Esophagus (tissue), 2 donors: Measurements from ENCODE around the gene TRPM4. TPM values are rescaled to one million over a fixed set of nuclear protein-coding genes. Genes with fewer than 3 reads are reported as not detected.
"Not testable (repeated sequence)": the region's sequence is repeated elsewhere in the genome, so short reads cannot be mapped to it uniquely, and the experiment has no call there.

Experiments used
- H3K27ac ChIP-seq, 2 donors: one replicate each; pipeline ENCODE4 v1.5.1; 2013; ENCODE audit warnings: low read depth in 2 of 2, mild to moderate bottlenecking in 2 of 2, inconsistent platforms in 1 of 2, low read length in 1 of 2, moderate library complexity in 1 of 2
- H3K27me3 ChIP-seq, 2 donors: one replicate each; pipeline ENCODE4 v1.6.1; 2013; ENCODE audit warnings: low read length in 2 of 2, control low read depth in 1 of 2, mild to moderate bottlenecking in 1 of 2; ENCODE audit not compliant: insufficient read depth in 2 of 2, control insufficient read depth in 1 of 2
- H3K36me3 ChIP-seq, 2 donors: one replicate each; pipeline ENCODE4 v1.6.1; 2013; ENCODE audit warnings: low read length in 1 of 2; ENCODE audit not compliant: control insufficient read depth in 2 of 2, insufficient read depth in 2 of 2
- H3K4me1 ChIP-seq, 2 donors: one replicate each; pipeline ENCODE4 v1.6.1; 2013; ENCODE audit warnings: low read length in 1 of 2; ENCODE audit not compliant: control insufficient read depth in 2 of 2, insufficient read depth in 2 of 2
- H3K4me3 ChIP-seq, 2 donors: one replicate each; pipeline ENCODE4 v1.5.1; 2013; ENCODE audit warnings: low read length in 2 of 2, mild to moderate bottlenecking in 2 of 2, low read depth in 1 of 2, moderate library complexity in 1 of 2
- H3K9me3 ChIP-seq, 2 donors: one replicate each; pipeline ENCODE4 v1.6.1; 2013; ENCODE audit warnings: mild to moderate bottlenecking in 2 of 2, low read depth in 1 of 2, low read length in 1 of 2, moderate library complexity in 1 of 2; ENCODE audit not compliant: control insufficient read depth in 2 of 2, insufficient read depth in 1 of 2
- WGBS, 2 donors: extraction: QIAGEN DNeasy Blood & Tissue Kit; methylation state at CpG; one replicate each; pipeline ENCODE4 v1.1.7; 2013; 5-methylcytosine and 5-hydroxymethylcytosine counted together
- polyA plus RNA-seq, 2 donors: library from polyadenylated mRNA; stranded (reverse); fragments of 200-250 nt; gene quantifications; one replicate each; pipeline ENCODE4 v1.2.3, GENCODE V29; 2013
- donor health status: healthy with polysubstance abuse.
- donor health status: Bipolar disorder and iron deficiency.

TRPM4 gene
- polyA plus RNA-seq, 2 donors, result 11.4 to 43.7 TPM

- whole genome bisulfite sequencing, 2 donors, result 82 to 88% methylated on average over 13 of the region's 13 CpGs
- Histone ChIP-seq H3K27ac (no peak overlapping the region), H3K27me3 (no peaks in the 10 kb centered on the region), H3K9me3 (no peaks in the 10 kb centered on the region), H3K4me1 (peaks cover 2 to 3% of the 10 kb centered on the region in 2 donors), H3K4me3 (no peak overlapping the region), H3K36me3 (no peaks in the 10 kb centered on the region)
Measured at GRCh38 chr19:49160450-49161189, 3.0 kb downstream of the TRPM4 start.

- no peaks in the 10 kb centered on the region for H3K36me3 ChIP-seq
- no peaks in the 10 kb centered on the region for H3K27me3 ChIP-seq
- no peak overlapping the region for H3K4me3 ChIP-seq
- no peak overlapping the region for H3K27ac ChIP-seq
- WGBS, 2 donors, result 52 to 58% methylated on average over 4 of the region's 4 CpGs
- peaks cover 2 to 8% of the 10 kb centered on the region in 2 donors for H3K4me1 ChIP-seq
- H3K9me3 ChIP-seq, result no peaks in the 10 kb centered on the region
Measured at GRCh38 chr19:49161987-49162386, 4.4 kb downstream of the TRPM4 start.

GRCh38 chr19:49165111-49165750 is 7.6 kb downstream of the TRPM4 start:
- peaks cover 2 to 8% of the 10 kb centered on the region in 2 donors for H3K4me1 ChIP-seq
- peak overlapping the region; percentile 43 to 59 for H3K27ac ChIP-seq
- H3K36me3 ChIP-seq, result peaks cover 0 to 12% of the 10 kb centered on the region in 2 donors
- H3K4me3 ChIP-seq, result no peak overlapping the region
- WGBS, 2 donors, result 32 to 39% methylated on average over 24 of the region's 24 CpGs
- no peaks in the 10 kb centered on the region for H3K9me3 ChIP-seq
- no peaks in the 10 kb centered on the region for H3K27me3 ChIP-seq

- 38 to 49% methylated on average over 22 to 30 of the region's 30 CpGs for WGBS, 2 donors
- H3K4me1 ChIP-seq, result peaks cover 2 to 8% of the 10 kb centered on the region in 2 donors
- H3K9me3 ChIP-seq, result no peaks in the 10 kb centered on the region
- H3K27me3 ChIP-seq, result no peaks in the 10 kb centered on the region
- H3K27ac ChIP-seq, result peak overlapping the region; percentile 43 to 59
- peaks cover 0 to 12% of the 10 kb centered on the region in 2 donors for H3K36me3 ChIP-seq
- H3K4me3 ChIP-seq, result no peak overlapping the region
Measured at GRCh38 chr19:49165865-49166301, 8.3 kb downstream of the TRPM4 start.

GRCh38 chr19:49167857-49168409 is 10.3 kb downstream of the TRPM4 start:
- Histone ChIP-seq H3K27me3 (no peaks in the 10 kb centered on the region), H3K9me3 (no peaks in the 10 kb centered on the region), H3K36me3 (peaks cover 0 to 29% of the 10 kb centered on the region in 2 donors), H3K27ac (no peak overlapping the region), H3K4me1 (peaks cover 2 to 8% of the 10 kb centered on the region in 2 donors), H3K4me3 (no peak overlapping the region)
- WGBS, 2 donors, result 85 to 90% methylated on average over 25 of the region's 25 CpGs

- H3K27ac ChIP-seq, result no peak overlapping the region
- H3K27me3 ChIP-seq, result no peaks in the 10 kb centered on the region
- no peaks in the 10 kb centered on the region for H3K9me3 ChIP-seq
- no peak overlapping the region for H3K4me3 ChIP-seq
- peaks cover 2 to 8% of the 10 kb centered on the region in 2 donors for H3K4me1 ChIP-seq
- peaks cover 0 to 34% of the 10 kb centered on the region in 2 donors for H3K36me3 ChIP-seq
- WGBS, 2 donors, result 93 to 95% methylated on average over 23 of the region's 23 CpGs
Measured at GRCh38 chr19:49168421-49168820, 10.8 kb downstream of the TRPM4 start.

- 95 to 100% methylated on average over 2 of the region's 2 CpGs for whole genome bisulfite sequencing, 2 donors
- H3K4me1 ChIP-seq, result no peaks in the 10 kb centered on the region
- peaks cover 0 to 30% of the 10 kb centered on the region in 2 donors for H3K36me3 ChIP-seq
- no peaks in the 10 kb centered on the region for H3K9me3 ChIP-seq
- H3K27ac ChIP-seq, result no peak overlapping the region
- no peak overlapping the region for H3K4me3 ChIP-seq
- H3K27me3 ChIP-seq, result no peaks in the 10 kb centered on the region
Measured at GRCh38 chr19:49173198-49173597, 15.6 kb downstream of the TRPM4 start.

- 93 to 94% methylated on average over 4 of the region's 4 CpGs for WGBS, 2 donors
- Histone ChIP-seq H3K27me3 (no peaks in the 10 kb centered on the region), H3K4me1 (no peaks in the 10 kb centered on the region), H3K36me3 (peaks cover 0 to 11% of the 10 kb centered on the region in 2 donors), H3K4me3 (no peak overlapping the region), H3K9me3 (no peaks in the 10 kb centered on the region), H3K27ac (no peak overlapping the region)
Measured at GRCh38 chr19:49180659-49181058, 23.1 kb downstream of the TRPM4 start.

- H3K4me3 ChIP-seq, H3K9me3 ChIP-seq, H3K27ac ChIP-seq, H3K27me3 ChIP-seq, H3K4me1 ChIP-seq: not testable (repeated sequence)
- 81 to 83% methylated on average over 20 of the region's 20 CpGs for WGBS, 2 donors
- H3K36me3 ChIP-seq, result peaks cover 0 to 11% of the 10 kb centered on the region in 2 donors
Measured at GRCh38 chr19:49182010-49182847, 24.6 kb downstream of the TRPM4 start.
